ENCODE measurements around the gene PDE6A. TPM values are rescaled to one million over a fixed set of nuclear protein-coding genes. Genes with fewer than 3 reads are reported as not detected.

PDE6A gene
- total and polyA plus RNA-seq, 2 experiments from 2014 or later: not detected

DNA sequence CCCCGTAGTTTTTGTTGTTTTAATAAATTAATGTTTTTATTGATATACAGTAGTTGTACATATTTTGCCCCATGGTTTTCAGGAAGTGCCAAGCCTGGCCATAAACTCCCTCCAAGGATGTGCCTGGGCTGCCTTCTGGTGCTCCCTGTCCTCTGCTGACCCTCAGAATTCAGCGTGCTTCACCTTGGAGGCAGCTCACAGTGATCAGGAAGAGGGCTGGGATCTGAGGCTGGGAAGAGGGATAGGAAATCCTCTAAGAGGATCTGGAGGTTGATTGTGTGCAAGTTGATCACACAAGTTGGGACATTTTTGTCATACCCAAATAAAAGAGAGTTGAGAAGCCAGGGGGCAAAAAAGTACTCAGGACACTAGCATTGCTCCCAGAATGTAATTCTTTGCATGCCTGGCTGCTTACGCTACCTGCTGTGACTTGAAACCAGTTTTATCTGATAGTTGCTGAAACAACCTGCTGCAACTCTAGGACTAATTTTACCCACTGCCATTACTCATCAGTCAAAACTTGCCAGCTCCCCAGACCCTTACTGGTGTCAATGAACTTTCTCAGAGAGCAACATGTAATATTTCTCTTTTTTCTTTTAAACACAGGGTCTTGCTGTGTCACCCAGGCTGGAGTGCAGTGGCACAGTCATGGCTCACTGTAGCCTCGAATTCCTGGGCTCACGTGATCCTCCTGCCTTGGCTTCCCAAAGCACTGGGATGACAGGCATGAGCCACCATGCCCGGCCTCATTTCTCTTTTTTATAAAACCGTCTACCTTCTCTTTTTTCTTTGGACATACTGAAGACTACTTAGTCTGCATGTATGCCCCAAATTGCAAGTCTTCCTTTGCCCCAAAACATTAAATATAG is 29.0 kb downstream of the PDE6A start:
- Histone ChIP-seq H3K27ac (no peak overlapping the region), H3K79me2 (ENCODE audit: insufficient read depth) (no peaks in the 10 kb centered on the region), H3K9me2 (ENCODE audit: insufficient read depth) (no peaks in the 10 kb centered on the region), H3K9ac (no peak overlapping the region), H3K36me3 (ENCODE audit: low read depth) (no peaks in the 10 kb centered on the region), H3K4me2 (ENCODE audit: unreplicated experiment) (no peak overlapping the region), H2AFZ (no peak overlapping the region), H4K20me1 (ENCODE audit: insufficient read depth) (no peaks in the 10 kb centered on the region), H3F3A (ENCODE audit: insufficient read depth) (no peaks in the 10 kb centered on the region), H3K4me1 (ENCODE audit: insufficient read depth) (no peaks in the 10 kb centered on the region), H3K27me3 (replicated peaks; ENCODE audit: insufficient read depth) (peaks cover 9% of the 10 kb centered on the region), H3K4me3 (no peak overlapping the region), H3K9me3 (ENCODE audit: low read depth) (no peaks in the 10 kb centered on the region)
- no peak for DNase-seq
- in situ Hi-C loops (cut with MboI): no loop called here
- WGBS, 2 experiments (ENCODE audit: low coverage in 1 of 2, low lambda C conversion rate in 2 of 2, missing lambda C conversion rate in 2 of 2): 68 to 76% methylated on average over 7 of the region's 7 CpGs
- TF ChIP-seq EZH2 (IDR thresholded peaks at IDR 0.05; ENCODE audit: insufficient read depth, poor library complexity, severe bottlenecking): no peak
- TF ChIP-seq EZH2phosphoT487 (IDR thresholded peaks at IDR 0.05; ENCODE audit: insufficient read depth, low read depth): no peak

DNA sequence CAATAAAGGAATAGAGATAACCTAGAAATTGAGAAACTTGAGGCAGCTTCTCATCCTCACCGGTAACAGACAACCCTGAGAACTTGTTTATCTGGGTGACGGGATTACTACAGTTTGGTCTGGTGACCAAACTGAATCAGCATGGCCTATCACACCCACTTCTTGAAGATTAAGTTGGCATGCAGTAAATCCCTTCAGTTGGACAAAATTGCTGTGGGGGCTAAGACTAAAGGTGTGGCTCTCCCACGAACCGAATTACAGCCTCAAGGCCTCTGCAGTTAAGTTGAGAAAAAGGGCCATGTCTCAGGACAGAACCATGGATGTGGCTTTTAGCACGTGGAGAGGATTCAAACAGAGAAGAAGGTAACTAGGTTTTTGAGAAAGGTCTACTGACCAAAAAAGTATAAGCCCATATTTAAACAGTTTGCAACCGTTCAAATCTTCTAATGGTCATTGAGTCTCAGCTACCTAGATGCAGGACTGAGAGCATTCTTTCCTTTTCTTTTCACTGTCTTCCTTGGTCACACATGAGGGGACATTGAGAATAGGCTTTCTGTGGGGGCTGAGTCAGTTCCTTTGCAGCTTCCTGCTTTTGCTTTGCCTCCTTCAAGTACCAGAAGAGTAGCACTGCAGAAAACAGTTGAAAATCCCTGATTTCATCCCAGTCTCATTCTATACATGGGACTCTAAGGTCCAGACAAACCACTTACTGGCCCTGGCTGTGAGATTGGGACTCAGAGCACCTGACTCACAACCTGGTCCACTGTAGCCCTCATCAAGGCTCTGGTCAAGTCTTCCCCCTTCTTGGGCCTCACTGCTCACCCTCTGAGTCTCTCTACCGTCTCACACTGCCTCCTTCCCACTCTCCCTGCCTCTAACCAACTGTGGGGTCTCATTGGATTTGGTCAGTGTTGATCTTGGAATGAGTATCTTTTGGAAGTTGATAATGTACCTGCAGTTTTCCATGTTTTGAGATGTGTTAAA is 30.9 kb downstream of the PDE6A start:
- Histone ChIP-seq H3K27ac (no peak overlapping the region), H3K27me3 (replicated peaks; ENCODE audit: insufficient read depth) (peaks cover 13% of the 10 kb centered on the region), H3K79me2 (ENCODE audit: insufficient read depth) (no peaks in the 10 kb centered on the region), H3K9me2 (ENCODE audit: insufficient read depth) (no peaks in the 10 kb centered on the region), H3K4me1 (ENCODE audit: insufficient read depth) (no peaks in the 10 kb centered on the region), H3K36me3 (ENCODE audit: low read depth) (no peaks in the 10 kb centered on the region), H3K4me3 (no peak overlapping the region), H2AFZ (no peak overlapping the region), H3F3A (ENCODE audit: insufficient read depth) (no peaks in the 10 kb centered on the region), H3K9ac (no peak overlapping the region), H3K4me2 (ENCODE audit: unreplicated experiment) (no peak overlapping the region), H4K20me1 (ENCODE audit: insufficient read depth) (no peaks in the 10 kb centered on the region), H3K9me3 (ENCODE audit: low read depth) (no peaks in the 10 kb centered on the region)
- in situ Hi-C loops (cut with MboI): no loop called here
- no peak for DNase-seq
- 64 to 73% methylated on average over 7 of the region's 7 CpGs for WGBS, 2 experiments (ENCODE audit: low coverage in 1 of 2, low lambda C conversion rate in 2 of 2, missing lambda C conversion rate in 2 of 2)
- TF ChIP-seq EZH2 (IDR thresholded peaks at IDR 0.05; ENCODE audit: insufficient read depth, poor library complexity, severe bottlenecking) (no peak), EZH2phosphoT487 (IDR thresholded peaks at IDR 0.05; ENCODE audit: insufficient read depth, low read depth) (no peak)

DNA sequence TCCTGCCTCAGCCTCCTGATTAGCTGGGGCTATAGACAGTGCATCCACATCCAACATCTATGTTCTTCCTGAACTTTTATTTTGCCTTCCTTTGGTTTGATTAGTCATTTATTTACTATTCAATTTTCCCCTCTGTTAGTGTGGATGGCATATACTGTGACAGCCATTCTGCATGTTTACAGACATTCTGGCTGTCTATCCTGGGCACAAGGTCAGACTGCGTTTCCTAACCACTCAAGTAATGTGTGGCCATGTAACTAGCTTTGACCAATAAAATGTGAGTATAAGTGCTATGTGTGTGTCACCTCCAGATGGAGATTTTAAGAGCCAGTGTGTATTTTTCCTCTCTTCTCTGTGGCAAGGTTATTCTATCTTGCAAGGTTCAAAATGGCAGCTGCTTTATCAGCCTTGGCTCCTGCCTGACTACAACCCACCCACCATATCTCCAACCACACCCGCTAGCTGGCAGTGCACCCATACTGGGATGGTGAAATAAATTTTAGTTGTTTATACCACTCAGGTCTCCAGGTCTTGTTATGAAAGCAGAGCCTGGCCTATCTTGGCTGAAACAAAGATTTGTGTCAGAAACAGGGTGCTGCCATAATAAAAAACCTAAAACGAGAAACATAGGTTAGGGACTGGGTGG is 32.2 kb downstream of the PDE6A start:
- no peaks in the 10 kb centered on the region for H3F3A ChIP-seq (ENCODE audit: insufficient read depth)
- H3K4me1 ChIP-seq (ENCODE audit: insufficient read depth): no peaks in the 10 kb centered on the region
- no peaks in the 10 kb centered on the region for H4K20me1 ChIP-seq (ENCODE audit: insufficient read depth)
- no peak overlapping the region for H3K4me2 ChIP-seq (ENCODE audit: unreplicated experiment)
- no peaks in the 10 kb centered on the region for H3K36me3 ChIP-seq (ENCODE audit: low read depth)
- no peaks in the 10 kb centered on the region for H3K9me3 ChIP-seq (ENCODE audit: low read depth)
- no peaks in the 10 kb centered on the region for H3K9me2 ChIP-seq (ENCODE audit: insufficient read depth)
- no peak overlapping the region for H2AFZ ChIP-seq
- no peak for DNase-seq
- TF ChIP-seq EZH2phosphoT487 (IDR thresholded peaks at IDR 0.05; ENCODE audit: insufficient read depth, low read depth): no peak
- TF ChIP-seq EZH2 (IDR thresholded peaks at IDR 0.05; ENCODE audit: insufficient read depth, poor library complexity, severe bottlenecking): no peak
- H3K79me2 ChIP-seq (ENCODE audit: insufficient read depth): no peaks in the 10 kb centered on the region
- no peak overlapping the region for H3K4me3 ChIP-seq
- no peak overlapping the region for H3K27ac ChIP-seq
- H3K9ac ChIP-seq: no peak overlapping the region
- in situ Hi-C loops (cut with MboI): no loop called here
- 52 to 65% methylated on average over 3 of the region's 3 CpGs for WGBS, 2 experiments (ENCODE audit: low coverage in 1 of 2, low lambda C conversion rate in 2 of 2, missing lambda C conversion rate in 2 of 2)
- peaks cover 13% of the 10 kb centered on the region for H3K27me3 ChIP-seq (replicated peaks; ENCODE audit: insufficient read depth)

- no peak overlapping the region for H3K4me3 ChIP-seq
- no peak overlapping the region for H3K27ac ChIP-seq
- no peaks in the 10 kb centered on the region for H3K4me1 ChIP-seq (ENCODE audit: insufficient read depth)
- no peak for DNase-seq
- no peaks in the 10 kb centered on the region for H3K36me3 ChIP-seq (ENCODE audit: low read depth)
- no peak overlapping the region for H3K9ac ChIP-seq
- no peak overlapping the region for H3K4me2 ChIP-seq (ENCODE audit: unreplicated experiment)
- H3K9me2 ChIP-seq (ENCODE audit: insufficient read depth): no peaks in the 10 kb centered on the region
- no peaks in the 10 kb centered on the region for H3K79me2 ChIP-seq (ENCODE audit: insufficient read depth)
- H3K27me3 ChIP-seq (replicated peaks; ENCODE audit: insufficient read depth): peaks cover 18% of the 10 kb centered on the region
- no peak for TF ChIP-seq EZH2 (IDR thresholded peaks at IDR 0.05; ENCODE audit: insufficient read depth, poor library complexity, severe bottlenecking)
- no peak for TF ChIP-seq EZH2phosphoT487 (IDR thresholded peaks at IDR 0.05; ENCODE audit: insufficient read depth, low read depth)
- H3F3A ChIP-seq (ENCODE audit: insufficient read depth): no peaks in the 10 kb centered on the region
- H4K20me1 ChIP-seq (ENCODE audit: insufficient read depth): no peaks in the 10 kb centered on the region
- in situ Hi-C loops (cut with MboI): no loop called here
- H3K9me3 ChIP-seq (ENCODE audit: low read depth): no peaks in the 10 kb centered on the region
- WGBS, 2 experiments (ENCODE audit: low coverage in 1 of 2, low lambda C conversion rate in 2 of 2, missing lambda C conversion rate in 2 of 2): 84 to 89% methylated on average over 1 of the region's 1 CpG
- no peak overlapping the region for H2AFZ ChIP-seq
Observed at GRCh38 chr5:149911031-149911430, 33.6 kb downstream of the PDE6A start.
